ENCODE results near the gene GOLGA6D.
"Not testable (repeated sequence)": the region's sequence is repeated elsewhere in the genome, so short reads cannot be mapped to it uniquely, and the experiment has no call there.

GOLGA6D gene

DNA sequence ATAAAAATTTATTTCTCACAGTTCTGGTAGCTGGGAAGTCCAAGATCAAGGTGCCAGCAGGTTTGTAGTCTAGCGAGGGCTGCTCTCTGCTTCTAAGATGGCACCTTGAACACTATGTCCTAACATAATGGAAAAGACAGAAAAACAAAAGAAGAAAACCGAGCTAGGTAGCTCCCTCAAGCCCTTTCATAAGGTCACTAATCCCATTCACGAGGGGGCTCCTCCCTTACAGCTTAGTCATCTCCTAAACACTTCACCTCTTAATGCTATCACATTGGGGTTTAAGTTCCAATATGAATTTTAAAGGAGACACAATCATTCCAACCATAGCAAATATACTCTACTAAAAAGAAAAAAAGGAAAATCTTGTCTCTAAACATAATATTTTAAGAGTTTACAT lies 23.6 kb downstream of the GOLGA6D start:
- CTCF ChIA-PET = interaction anchor here (1.2 to 3.5 kb wide), 2 partner anchors 275 to 281 kb away, joined by 3 to 16 read pairs; no protein-coding TSS in a partner anchor
- POLR2A ChIA-PET = no interaction called here
- TF ChIP-seq, protein P1, sequence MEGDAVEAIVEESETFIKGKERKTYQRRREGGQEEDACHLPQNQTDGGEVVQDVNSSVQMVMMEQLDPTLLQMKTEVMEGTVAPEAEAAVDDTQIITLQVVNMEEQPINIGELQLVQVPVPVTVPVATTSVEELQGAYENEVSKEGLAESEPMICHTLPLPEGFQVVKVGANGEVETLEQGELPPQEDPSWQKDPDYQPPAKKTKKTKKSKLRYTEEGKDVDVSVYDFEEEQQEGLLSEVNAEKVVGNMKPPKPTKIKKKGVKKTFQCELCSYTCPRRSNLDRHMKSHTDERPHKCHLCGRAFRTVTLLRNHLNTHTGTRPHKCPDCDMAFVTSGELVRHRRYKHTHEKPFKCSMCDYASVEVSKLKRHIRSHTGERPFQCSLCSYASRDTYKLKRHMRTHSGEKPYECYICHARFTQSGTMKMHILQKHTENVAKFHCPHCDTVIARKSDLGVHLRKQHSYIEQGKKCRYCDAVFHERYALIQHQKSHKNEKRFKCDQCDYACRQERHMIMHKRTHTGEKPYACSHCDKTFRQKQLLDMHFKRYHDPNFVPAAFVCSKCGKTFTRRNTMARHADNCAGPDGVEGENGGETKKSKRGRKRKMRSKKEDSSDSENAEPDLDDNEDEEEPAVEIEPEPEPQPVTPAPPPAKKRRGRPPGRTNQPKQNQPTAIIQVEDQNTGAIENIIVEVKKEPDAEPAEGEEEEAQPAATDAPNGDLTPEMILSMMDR (IDR thresholded peaks at IDR 0.05; ENCODE audit: insufficient read depth, low read length, missing control alignments) = no peak
- DNase-seq (ENCODE audit: low read depth, low spot score) = no peak
- no peak overlapping the region for H3K4me3 ChIP-seq (ENCODE audit: low read depth, low read length)

DNA sequence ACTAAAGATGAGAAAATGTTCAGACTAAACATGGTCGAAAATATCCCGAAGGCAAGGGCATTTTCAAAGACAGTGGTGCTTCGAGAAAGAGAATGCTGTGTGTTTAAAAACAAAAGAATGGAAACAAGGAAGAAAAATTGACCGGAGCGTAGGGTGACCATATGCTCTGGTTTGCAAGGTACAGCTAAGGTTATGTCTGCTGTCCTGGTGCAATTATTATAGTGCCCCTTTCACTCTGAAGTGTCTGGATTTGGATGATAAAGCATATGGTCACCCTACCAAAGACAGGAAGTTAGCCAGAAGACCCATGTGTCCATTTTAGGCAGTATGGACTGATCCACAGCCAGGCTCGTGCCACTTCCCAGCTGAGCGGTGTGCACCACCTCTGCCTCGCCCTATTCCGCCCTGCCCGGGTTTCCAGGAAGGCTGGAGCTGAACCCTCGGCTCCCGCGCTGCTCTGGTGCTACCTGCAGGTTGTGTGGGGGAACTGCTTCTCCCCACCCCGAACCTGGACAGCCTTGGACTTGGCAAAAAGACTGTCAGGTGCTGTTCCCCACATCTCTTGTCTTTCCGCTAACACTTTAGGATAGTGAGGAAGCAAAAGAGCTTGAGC lies 25.2 kb downstream of the GOLGA6D start:
- ChIA-PET POLR2A (no interaction called here), CTCF (interaction anchor here (1.2 to 3.5 kb wide), 2 partner anchors 270 to 277 kb away, joined by 4 to 16 read pairs; no protein-coding TSS in a partner anchor)
- no peak for DNase-seq (ENCODE audit: low read depth, low spot score)
- H3K4me3 ChIP-seq (ENCODE audit: low read depth, low read length) = no peak overlapping the region
- TF ChIP-seq, protein P1 (IDR thresholded peaks at IDR 0.05; ENCODE audit: insufficient read depth, low read length, missing control alignments) = peak; percentile 37

DNA sequence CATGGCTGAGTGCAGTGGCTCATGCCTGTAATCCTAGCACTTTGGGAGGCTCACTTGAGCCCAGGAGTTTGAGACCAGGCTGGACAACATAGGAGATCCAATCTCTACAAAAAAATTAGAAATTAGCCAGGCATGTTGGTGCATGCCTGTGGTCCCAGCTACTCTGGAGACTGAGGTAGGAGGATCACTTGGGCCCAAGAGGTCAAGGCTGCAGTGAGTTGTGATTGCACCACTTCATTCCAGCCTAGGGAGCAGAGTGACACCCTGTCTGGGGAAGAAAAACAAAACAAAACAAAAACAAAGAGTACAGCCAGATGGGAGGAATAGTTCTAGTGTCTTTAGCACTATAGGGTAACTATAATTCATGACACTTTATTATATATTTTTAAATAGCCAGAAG lies 27.1 kb downstream of the GOLGA6D start:
- CTCF ChIA-PET = no interaction called here
- DNase-seq (ENCODE audit: low read depth, low spot score) = no peak
- TF ChIP-seq, protein P1 (IDR thresholded peaks at IDR 0.05; ENCODE audit: insufficient read depth, low read length, missing control alignments) = no peak
- H3K4me3 ChIP-seq (ENCODE audit: low read depth, low read length) = no peak overlapping the region
- POLR2A ChIA-PET = no interaction called here

DNA sequence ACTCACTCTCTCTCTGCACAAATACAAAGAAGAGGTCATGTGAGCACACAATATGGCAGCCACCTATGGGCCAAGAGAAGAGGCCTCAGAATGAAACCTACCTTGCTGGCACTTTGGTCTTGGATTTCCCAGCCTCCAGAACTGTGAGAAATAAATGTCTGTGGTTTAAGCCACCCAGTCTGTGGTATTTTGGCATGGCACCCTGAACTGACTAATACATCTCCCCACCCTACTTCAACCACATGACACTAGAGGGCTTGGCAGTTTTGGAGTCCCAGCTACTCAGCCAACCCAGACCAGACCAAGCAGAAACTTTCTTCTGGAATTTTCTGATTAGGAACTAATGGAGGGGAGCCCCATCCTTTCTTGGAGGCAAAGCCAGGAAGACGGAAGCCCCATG lies 29.9 kb downstream of the GOLGA6D start:
- H3K4me3 ChIP-seq (ENCODE audit: low read depth, low read length); CTCF ChIA-PET; POLR2A ChIA-PET; DNase-seq (ENCODE audit: low read depth, low spot score): not testable (repeated sequence)

DNA sequence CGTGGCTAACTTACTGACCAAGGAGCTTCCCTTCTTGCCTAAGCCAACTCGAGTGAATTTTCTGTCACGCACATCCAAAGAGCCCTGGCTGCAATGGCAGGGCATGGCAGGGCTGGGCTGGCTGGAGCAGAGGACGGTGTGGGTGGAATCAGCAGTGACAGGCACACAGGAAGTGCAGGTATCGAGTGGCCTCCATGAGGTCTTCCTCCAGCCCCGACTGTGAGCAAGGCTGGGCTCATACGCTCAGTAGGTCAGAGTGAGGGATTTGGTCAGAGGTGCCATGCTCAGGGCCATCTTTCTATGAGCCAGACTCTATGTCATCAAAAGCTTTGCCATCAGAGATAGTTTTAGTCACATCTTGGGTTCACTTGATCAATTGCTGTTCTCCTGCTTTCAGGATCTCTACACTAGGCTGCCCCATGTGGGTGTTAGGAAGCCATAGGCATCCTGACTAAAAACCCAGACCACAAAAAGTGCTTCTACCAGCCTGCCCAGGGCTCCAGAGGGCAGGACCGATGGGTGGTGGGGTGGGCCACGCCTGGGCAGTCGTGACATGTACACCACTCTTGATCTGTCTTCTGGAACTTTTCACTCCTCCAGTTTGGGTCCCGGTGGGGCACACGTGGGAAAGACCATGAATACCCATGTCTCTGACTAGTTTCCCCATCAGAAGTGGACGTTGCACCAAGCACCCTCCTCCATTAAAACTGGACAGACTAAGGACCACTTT lies 30.6 kb downstream of the GOLGA6D start:
- DNase-seq (ENCODE audit: low read depth, low spot score) = no peak
- H3K4me3 ChIP-seq (ENCODE audit: low read depth, low read length) = no peak overlapping the region
- POLR2A ChIA-PET = no interaction called here
- TF ChIP-seq, protein P1 (IDR thresholded peaks at IDR 0.05; ENCODE audit: insufficient read depth, low read length, missing control alignments) = no peak
- CTCF ChIA-PET = no interaction called here

DNA sequence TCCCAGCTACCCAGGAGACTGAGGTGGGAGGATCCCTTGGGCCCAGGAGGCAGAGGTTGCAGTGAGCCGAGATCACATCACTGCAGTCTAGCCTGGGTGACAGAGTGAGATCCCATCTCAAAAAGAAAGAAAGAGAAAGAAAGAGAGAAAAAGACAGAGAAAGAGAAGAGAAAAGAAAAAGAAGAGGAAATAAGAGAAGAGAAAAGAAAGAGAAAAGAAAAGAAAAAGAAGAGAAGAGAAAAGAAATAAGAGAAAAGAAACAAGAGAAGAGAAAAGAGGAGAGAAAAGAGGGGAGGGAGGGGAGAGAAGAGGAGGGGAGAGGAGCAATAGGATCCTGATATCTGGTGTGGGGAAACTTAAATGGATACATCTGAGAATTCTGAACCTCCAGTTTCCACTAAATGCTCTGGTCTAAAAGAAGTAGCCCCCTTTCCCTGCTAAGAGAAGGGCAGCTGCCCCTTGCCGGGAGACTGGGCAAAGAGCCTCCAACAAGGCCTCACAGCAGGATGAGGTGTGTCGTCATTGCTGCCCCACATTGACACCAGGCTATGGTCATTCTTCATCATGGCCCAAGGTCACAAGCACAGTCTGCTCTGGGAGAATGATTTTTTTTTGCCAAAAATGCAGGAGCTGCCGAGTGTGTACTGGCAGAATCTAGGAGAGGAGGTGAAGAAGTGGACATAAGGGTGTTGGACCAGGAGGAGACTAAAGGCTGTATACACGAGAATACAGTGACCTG lies 32.1 kb downstream of the GOLGA6D start:
- no peak for DNase-seq (ENCODE audit: low read depth, low spot score)
- POLR2A ChIA-PET = no interaction called here
- CTCF ChIA-PET = no interaction called here
- H3K4me3 ChIP-seq (ENCODE audit: low read depth, low read length) = no peak overlapping the region
- TF ChIP-seq, protein P1 (IDR thresholded peaks at IDR 0.05; ENCODE audit: insufficient read depth, low read length, missing control alignments) = no peak

DNA sequence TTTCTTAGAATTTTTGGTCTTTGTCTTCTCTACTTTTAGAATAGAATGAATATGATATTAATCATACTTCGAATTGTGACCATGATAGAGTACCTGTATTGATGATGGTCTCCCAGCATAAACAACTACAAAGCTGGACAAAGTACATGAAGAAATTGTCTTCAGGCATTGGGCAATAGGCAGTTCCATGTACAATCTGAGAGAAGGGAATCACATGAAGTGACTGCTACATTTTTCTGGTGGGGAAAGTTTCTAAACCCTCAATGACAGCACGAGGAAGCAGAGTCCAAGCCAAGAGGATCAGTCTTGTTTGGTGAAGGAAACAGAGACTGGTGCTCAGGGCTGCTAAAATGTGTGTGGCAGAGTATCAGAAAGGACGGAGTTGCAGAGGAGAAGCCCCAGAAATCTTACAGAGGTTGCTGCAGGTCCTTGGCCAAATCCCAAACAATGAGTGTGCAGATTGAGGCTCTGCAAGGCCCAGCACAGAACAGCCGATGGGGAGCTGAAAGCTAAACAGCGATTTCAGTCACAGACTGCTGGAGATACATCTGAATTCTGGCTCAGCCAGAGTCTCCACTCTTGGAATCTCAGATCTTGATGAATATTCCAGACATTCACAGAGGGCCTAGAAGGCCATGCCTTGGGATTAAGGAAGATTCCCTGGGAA lies 36.7 kb downstream of the GOLGA6D start:
- H3K4me3 ChIP-seq (ENCODE audit: low read depth, low read length); CTCF ChIA-PET; POLR2A ChIA-PET; DNase-seq (ENCODE audit: low read depth, low spot score): not testable (repeated sequence)

Data from AG04449 (cell line).